Activated CD4-positive, alpha-beta T cell treated with anti-CD3 and anti-CD28 coated beads, Interleukin-2, amount 50 U/mL, for 4 hours (primary cell): ENCODE data around the gene KCNQ1.

Experiments used
- DNase-seq, 2 experiments: peaks; one replicate each; pipeline ENCODE4 v3.0.0-alpha.2; 2020

The KCNQ1 gene

GRCh38 chr11:2574043-2574552 is 129.3 kb downstream of the KCNQ1 start:
- no peak for DNase-seq

- no peak for DNase-seq
These were observed 130.0 kb downstream of the KCNQ1 start for GRCh38 chr11:2574553-2575535.

- DNase-seq: no peak
These were observed 130.8 kb downstream of the KCNQ1 start for GRCh38 chr11:2575591-2576051.

- no peak for DNase-seq
These were observed 131.3 kb downstream of the KCNQ1 start for GRCh38 chr11:2576111-2576510.

- DNase-seq: no peak
These were observed 131.7 kb downstream of the KCNQ1 start for GRCh38 chr11:2576549-2576948.

- no peak for DNase-seq
These were observed 132.5 kb downstream of the KCNQ1 start for GRCh38 chr11:2577031-2577990.

- no peak for DNase-seq
These were observed 133.5 kb downstream of the KCNQ1 start for GRCh38 chr11:2577991-2578928.

- no peak for DNase-seq
These were observed 134.1 kb downstream of the KCNQ1 start for GRCh38 chr11:2578929-2579270.

GRCh38 chr11:2579315-2580060 is 134.7 kb downstream of the KCNQ1 start:
- no peak for DNase-seq

- no peak for DNase-seq
These were observed 135.2 kb downstream of the KCNQ1 start for GRCh38 chr11:2580061-2580421.

GRCh38 chr11:2580571-2581001 is 135.8 kb downstream of the KCNQ1 start:
- DNase-seq: no peak

- DNase-seq: no peak
These were observed 136.5 kb downstream of the KCNQ1 start for GRCh38 chr11:2581151-2581930.

- DNase-seq: no peak
These were observed 137.1 kb downstream of the KCNQ1 start for GRCh38 chr11:2581931-2582350.

GRCh38 chr11:2582351-2582945 is 137.6 kb downstream of the KCNQ1 start:
- no peak for DNase-seq

- no peak for DNase-seq
These were observed 138.3 kb downstream of the KCNQ1 start for GRCh38 chr11:2582946-2583604.

- no peak for DNase-seq
These were observed 138.8 kb downstream of the KCNQ1 start for GRCh38 chr11:2583605-2583958.

- no peak for DNase-seq
These were observed 139.6 kb downstream of the KCNQ1 start for GRCh38 chr11:2584434-2584811.

- no peak for DNase-seq
These were observed 140.2 kb downstream of the KCNQ1 start for GRCh38 chr11:2584812-2585565.

GRCh38 chr11:2585566-2586086 is 140.8 kb downstream of the KCNQ1 start:
- DNase-seq: no peak
